A549 (cell line): Measurements from ENCODE around the gene ARID5B. TPM values are rescaled to one million over a fixed set of nuclear protein-coding genes. Genes with fewer than 3 reads are reported as not detected.
A peak's percentile ranks its signal among the peaks of the same experiment; 100 is the strongest.

Experiments used
- ATAC-seq, 2 experiments: fragments of 200-7000 bp in 1 of 2; fragments of >200 bp in 1 of 2; cut with Nextera tagmentation in 1 of 2; cut with Tn5 transposase in 1 of 2; 3 replicates each; pipeline versions ENCODE4 v1.8.0 to v1.9.1; 2018 to 2020; ENCODE audit warnings: mild to moderate bottlenecking in 1 of 2, moderate library complexity in 1 of 2
- CTCF ChIA-PET: fragments of 300-600 bp; sonication (Branson Sonifier 250); formaldehyde crosslinking; extraction: SDS; loops from one replicate; lab custom pipeline; 2021; ENCODE audit warnings: antibody characterized with exemption, inconsistent platforms; lab: Yijun Ruan, JAX
- POLR2A ChIA-PET: fragments of 350-600 bp; formaldehyde crosslinking; extraction: SDS; loops from one replicate; lab custom pipeline; 2021; ENCODE audit warnings: antibody characterized with exemption, inconsistent platforms; lab: Yijun Ruan, JAX
- DNase-seq, 2 experiments: peaks; one replicate each; pipeline versions ENCODE4 v3.0.0 to v3.0.0-alpha.2; 2011 to 2016; ENCODE audit warnings: low read depth in 1 of 2, low spot score in 1 of 2
- FAIRE-seq: peaks from 2 replicates; lab custom pipeline; 2011; peaks lifted over from hg19 to GRCh38; lab: Jason Lieb, UNC
- H3K27ac ChIP-seq, 2 experiments: fragments of >200 bp; sonication (Bioruptor Twin); formaldehyde crosslinking; 3 replicates each; pipeline ENCODE4 v1.5.1; 2016 to 2017
- H3K4me1 ChIP-seq: fragments of >200 bp; sonication (Bioruptor Twin); formaldehyde crosslinking; 3 replicates; pipeline ENCODE4 v1.6.1; 2016
- H3K4me2 ChIP-seq: fragments of >200 bp; sonication (Bioruptor Twin); formaldehyde crosslinking; 3 replicates; pipeline ENCODE4 v1.6.1; 2016
- H3K4me3 ChIP-seq: fragments of >200 bp; sonication (Bioruptor Twin); formaldehyde crosslinking; 3 replicates; pipeline ENCODE4 v1.5.1; 2016
- H3K9me3 ChIP-seq: fragments of >200 bp; sonication (Bioruptor Twin); formaldehyde crosslinking; 3 replicates; pipeline ENCODE4 v1.6.1; 2016
- ATOH8 ChIP-seq: fragments of 250-450 bp; sonication (Bioruptor Pico); IDR thresholded peaks from 2 replicates; pipeline ENCODE4 v1.5.0; 2020; ENCODE audit warnings: low read depth, mild to moderate bottlenecking, moderate library complexity
- CBX2 ChIP-seq: fragments of 200-600 bp; sonication (generic); IDR thresholded peaks from 2 replicates; pipeline ENCODE4 v1.6.1; 2016; ENCODE audit warnings: low read depth, mild to moderate bottlenecking, borderline replicate concordance
- EHMT2 ChIP-seq: fragments of 200-600 bp; sonication (generic); IDR thresholded peaks from 2 replicates; pipeline ENCODE4 v1.6.1; 2016; ENCODE audit warnings: antibody characterized with exemption, low read depth, mild to moderate bottlenecking, moderate library complexity
- EP300 ChIP-seq, 2 experiments: fragments of >200 bp; sonication (Bioruptor Twin); formaldehyde crosslinking; IDR thresholded peaks; 2 replicates in 1 of 2; 3 replicates in 1 of 2; pipeline ENCODE4 v1.6.1; 2016 to 2017
- ESRRA ChIP-seq: fragments of 150-350 bp; IDR thresholded peaks from 2 replicates; pipeline ENCODE4 v1.6.1; 2014; ENCODE audit warnings: mild to moderate bottlenecking, low read length, borderline replicate concordance
- FOSB ChIP-seq: fragments of 250-450 bp; sonication (Bioruptor Pico); IDR thresholded peaks from 2 replicates; pipeline ENCODE4 v1.5.0; 2020; ENCODE audit warnings: mild to moderate bottlenecking, moderate library complexity
- FOXS1 ChIP-seq: fragments of 250-450 bp; sonication (Bioruptor Pico); IDR thresholded peaks from 2 replicates; pipeline ENCODE4 v1.5.0; 2020; ENCODE audit warnings: mild to moderate bottlenecking, moderate library complexity
- HDAC2 ChIP-seq: fragments of 200-600 bp; sonication (generic); IDR thresholded peaks from 2 replicates; pipeline ENCODE4 v1.6.1; 2016
- HEYL ChIP-seq: fragments of 250-450 bp; sonication (Bioruptor Pico); IDR thresholded peaks from 2 replicates; pipeline ENCODE4 v1.8.0; 2021; ENCODE audit warnings: mild to moderate bottlenecking, moderate library complexity
- HOXA7 ChIP-seq: fragments of 250-450 bp; sonication (Bioruptor Pico); IDR thresholded peaks from 2 replicates; pipeline ENCODE4 v1.5.0; 2020; ENCODE audit warnings: mild to moderate bottlenecking, moderate library complexity
- HOXB13 ChIP-seq: fragments of 250-450 bp; sonication (Bioruptor Pico); IDR thresholded peaks from 2 replicates; pipeline ENCODE4 v1.5.0; 2020; ENCODE audit warnings: low read depth, mild to moderate bottlenecking, moderate library complexity
- HOXB5 ChIP-seq: fragments of 250-450 bp; sonication (Bioruptor Pico); IDR thresholded peaks from 2 replicates; pipeline ENCODE4 v1.5.0; 2020; ENCODE audit warnings: mild to moderate bottlenecking, moderate library complexity
- JUNB ChIP-seq: fragments of >200 bp; sonication (Bioruptor Twin); formaldehyde crosslinking; IDR thresholded peaks from 2 replicates; pipeline ENCODE4 v1.6.1; 2016
- NFE2L2 ChIP-seq: fragments of 150-350 bp; conservative IDR thresholded peaks from 2 replicates; pipeline ENCODE4 v1.6.1; 2014; ENCODE audit warnings: low read length
- NR3C1 ChIP-seq: fragments of >200 bp; sonication (Bioruptor Twin); formaldehyde crosslinking; IDR thresholded peaks from 3 replicates; pipeline ENCODE4 v1.6.1; 2017
- POLR2AphosphoS2 ChIP-seq: conservative IDR thresholded peaks from 2 replicates; pipeline ENCODE4 v1.6.1; 2012; ENCODE audit warnings: low read length, improper control_type of control experiment, inconsistent platforms
- RARB ChIP-seq: fragments of 250-450 bp; sonication (Bioruptor Pico); IDR thresholded peaks from 2 replicates; pipeline ENCODE4 v1.8.0; 2021; ENCODE audit warnings: mild to moderate bottlenecking, moderate library complexity
- SREBF2 ChIP-seq: fragments of 450-650 bp; IDR thresholded peaks from 2 replicates; pipeline ENCODE4 v1.6.1; 2014; ENCODE audit warnings: mild to moderate bottlenecking, moderate library complexity
- TFCP2L1 ChIP-seq: fragments of 250-450 bp; sonication (Bioruptor Pico); IDR thresholded peaks from 2 replicates; pipeline ENCODE4 v1.5.0; 2021; ENCODE audit warnings: mild to moderate bottlenecking
- ZFP36 ChIP-seq: fragments of 450-650 bp; IDR thresholded peaks from 2 replicates; pipeline ENCODE4 v1.6.1; 2014; ENCODE audit warnings: borderline replicate concordance; ENCODE audit not compliant: partially characterized antibody
- ZNF302 ChIP-seq: fragments of 250-450 bp; sonication (Bioruptor Pico); IDR thresholded peaks from 2 replicates; pipeline ENCODE4 v1.9.0; 2021; ENCODE audit warnings: inconsistent platforms, mild to moderate bottlenecking, moderate library complexity
- WGBS: methylation state at CpG from one replicate; pipeline ENCODE4 v1.1.6; 2017; ENCODE audit errors: missing lambda C conversion rate; 5-methylcytosine and 5-hydroxymethylcytosine counted together
- polyA plus RNA-seq, 4 experiments: library from polyadenylated mRNA; depleted of rRNA in 3 of 4; stranded (reverse); fragments of >200 nt; fragmentation: RNase III in 1 of 4; extraction: RNeasy Plus Mini Kit Qiagen cat#74134 plus additional on column Dnase treatment in 1 of 4; gene quantifications; 2 replicates in 3 of 4; 3 replicates in 1 of 4; pipeline ENCODE4 v1.2.3, GENCODE V29; 2011 to 2017

ARID5B gene
- polyA plus RNA-seq, 2 of the 4 experiments (the other 2 are of a cell fraction) = 0.75 to 1.6 TPM

GRCh38 chr10:61937631-61938351 is 36.3 kb downstream of the ARID5B start:
- peaks cover 28% of the 10 kb centered on the region for H3K4me1 ChIP-seq
- no peak for FAIRE-seq
- CTCF ChIA-PET = interaction anchor here (1.0 kb wide), 1 partner anchor 41 kb away, joined by 3 read pairs; no protein-coding TSS in a partner anchor
- no peak for DNase-seq
- H3K4me2 ChIP-seq = peak overlapping the region; percentile 35; the same call in 2 of the 3 replicates
- TF ChIP-seq HOXA7 (CRISPR knock-in tag) (no peak), HOXB13 (CRISPR knock-in tag) (no peak), TFCP2L1 (no peak)
- POLR2A ChIA-PET = no interaction called here
- no peaks in the 10 kb centered on the region for H3K9me3 ChIP-seq
- H3K4me3 ChIP-seq = no peak overlapping the region
- no peak for ATAC-seq
- no peak overlapping the region for H3K27ac ChIP-seq
- 91% methylated on average over 1 of the region's 1 CpG for WGBS

GRCh38 chr10:61939902-61940301 is 38.4 kb downstream of the ARID5B start:
- Histone ChIP-seq H3K4me2 (peak overlapping the region; percentile 31), H3K4me3 (no peak overlapping the region), H3K9me3 (no peaks in the 10 kb centered on the region), H3K27ac (0 out of 6 replicates have a peak overlapping the region, but pooled peaks of 1 of the 2 experiments have one; percentile 13), H3K4me1 (peaks cover 28% of the 10 kb centered on the region)
- DNase-seq (no peak), ATAC-seq (no peak; a peak in 1 of 6 replicates), FAIRE-seq (no peak)
- WGBS = 59% methylated on average over 3 of the region's 3 CpGs
- CTCF ChIA-PET = interaction anchor here (0.5 kb wide), 1 partner anchor 308 kb away, joined by 4 read pairs; no protein-coding TSS in a partner anchor
- POLR2A ChIA-PET = no interaction called here
- 0 out of 2 replicates have a peak, but pooled peaks have one; percentile 4 for TF ChIP-seq JUNB
- no peak for TF ChIP-seq CBX2

GRCh38 chr10:61941202-61941681 is 39.7 kb downstream of the ARID5B start:
- WGBS = 80% methylated on average over 4 of the region's 4 CpGs
- no peak overlapping the region for H3K27ac ChIP-seq
- H3K4me2 ChIP-seq = no peak overlapping the region
- POLR2A ChIA-PET = no interaction called here
- peaks cover 28% of the 10 kb centered on the region for H3K4me1 ChIP-seq
- no peak overlapping the region for H3K4me3 ChIP-seq
- TF ChIP-seq POLR2AphosphoS2 = no peak
- no peak for TF ChIP-seq ATOH8 (CRISPR knock-in tag)
- no peak for TF ChIP-seq FOSB (CRISPR knock-in tag)
- TF ChIP-seq FOXS1 (CRISPR knock-in tag) = no peak
- TF ChIP-seq CBX2 = no peak
- TF ChIP-seq ZNF302 (CRISPR knock-in tag) = no peak
- TF ChIP-seq ZFP36 = no peak
- no peak for TF ChIP-seq SREBF2
- no peak for TF ChIP-seq JUNB
- TF ChIP-seq, all 56 proteins: peak for 0
- no peak for DNase-seq
- no peak for ATAC-seq
- FAIRE-seq = no peak
- no peaks in the 10 kb centered on the region for H3K9me3 ChIP-seq
- CTCF ChIA-PET = no interaction called here

- no peak for TF ChIP-seq RARB (CRISPR knock-in tag)
- no peak for TF ChIP-seq EHMT2
- no peak for TF ChIP-seq NFE2L2
- TF ChIP-seq NR3C1 = no peak
- no peak for TF ChIP-seq TFCP2L1
- TF ChIP-seq ESRRA = no peak
- no peak for TF ChIP-seq FOSB (CRISPR knock-in tag)
- no peak for TF ChIP-seq HDAC2
- no peak for TF ChIP-seq HOXB5 (CRISPR knock-in tag)
- no peak for TF ChIP-seq HEYL (CRISPR knock-in tag)
- TF ChIP-seq EP300 (IDR thresholded peaks at IDR 0.05) = no peak
- Histone ChIP-seq H3K9me3 (no peaks in the 10 kb centered on the region), H3K4me3 (no peak overlapping the region), H3K4me2 (no peak overlapping the region), H3K4me1 (peaks cover 24% of the 10 kb centered on the region), H3K27ac (no peak overlapping the region)
- ChIA-PET POLR2A (no interaction called here), CTCF (interaction anchor here (1.0 kb wide), 1 partner anchor 9 kb away, joined by 3 read pairs; no protein-coding TSS in a partner anchor)
- DNase-seq (no peak), FAIRE-seq (no peak), ATAC-seq (no peak)
- 89% methylated on average over 5 of the region's 5 CpGs for WGBS
Observed at GRCh38 chr10:61942604-61943461, 41.3 kb downstream of the ARID5B start.
